Measurements from ENCODE around the gene CRYM.
"Not testable (repeated sequence)": the region's sequence is repeated elsewhere in the genome, so short reads cannot be mapped to it uniquely, and the experiment has no call there.

CRYM gene

GRCh38 chr16:21277927-21278706 is at the start of gene CRYM:
TSS of gene CRYM (minus strand) at chr16:21278290. CDS start at chr16:21278251, 39 bp downstream.
- peak; percentile 71 for DNase-seq

GRCh38 chr16:21327046-21327445 is 49.0 kb upstream of the CRYM start:
- DNase-seq = no peak

GRCh38 chr16:21326459-21326858 is 48.4 kb upstream of the CRYM start:
- DNase-seq = no peak

- no peak for DNase-seq
Observed at GRCh38 chr16:21324267-21324666, 46.2 kb upstream of the CRYM start.

- DNase-seq = not testable (repeated sequence)
Observed at GRCh38 chr16:21322251-21322650, 44.2 kb upstream of the CRYM start.

- DNase-seq = no peak
Observed at GRCh38 chr16:21321736-21322135, 43.6 kb upstream of the CRYM start.

GRCh38 chr16:21314339-21314738 is 36.2 kb upstream of the CRYM start:
- DNase-seq = no peak

- DNase-seq = not testable (repeated sequence)
Observed at GRCh38 chr16:21312863-21313372, 34.8 kb upstream of the CRYM start.

- DNase-seq = not testable (repeated sequence)
Observed at GRCh38 chr16:21312046-21312445, 34.0 kb upstream of the CRYM start.

- DNase-seq = not testable (repeated sequence)
Observed at GRCh38 chr16:21306712-21307111, 28.6 kb upstream of the CRYM start.

- no peak for DNase-seq
Observed at GRCh38 chr16:21302898-21303528, 24.9 kb upstream of the CRYM start.

GRCh38 chr16:21302454-21302853 is 24.4 kb upstream of the CRYM start:
- no peak for DNase-seq

GRCh38 chr16:21301895-21302291 is 23.8 kb upstream of the CRYM start:
- no peak for DNase-seq

GRCh38 chr16:21301168-21301894 is 23.2 kb upstream of the CRYM start:
- peak; percentile 61 for DNase-seq

GRCh38 chr16:21300309-21301167 is 22.4 kb upstream of the CRYM start:
- peak; percentile 71 for DNase-seq

GRCh38 chr16:21289789-21290188 is 11.7 kb upstream of the CRYM start:
- DNase-seq = not testable (repeated sequence)

GRCh38 chr16:21285314-21285713 is 7.2 kb upstream of the CRYM start:
- DNase-seq = no peak

GRCh38 chr16:21284414-21284813 is 6.3 kb upstream of the CRYM start:
- DNase-seq = no peak

- peak; percentile 31 for DNase-seq
Observed at GRCh38 chr16:21283521-21284289, 5.6 kb upstream of the CRYM start.

GRCh38 chr16:21281698-21282389 is 3.8 kb upstream of the CRYM start:
- DNase-seq = no peak

- DNase-seq = no peak
Observed at GRCh38 chr16:21279501-21279900, 1.4 kb upstream of the CRYM start.
